ENCODE data around the gene RGL2. TPM values are rescaled to one million over a fixed set of nuclear protein-coding genes. Genes with fewer than 3 reads are reported as not detected.

The RGL2 gene
- total RNA-seq, 3 donors from 2014 or later = 26.4 to 64.6 (median 38.9) TPM

DNA sequence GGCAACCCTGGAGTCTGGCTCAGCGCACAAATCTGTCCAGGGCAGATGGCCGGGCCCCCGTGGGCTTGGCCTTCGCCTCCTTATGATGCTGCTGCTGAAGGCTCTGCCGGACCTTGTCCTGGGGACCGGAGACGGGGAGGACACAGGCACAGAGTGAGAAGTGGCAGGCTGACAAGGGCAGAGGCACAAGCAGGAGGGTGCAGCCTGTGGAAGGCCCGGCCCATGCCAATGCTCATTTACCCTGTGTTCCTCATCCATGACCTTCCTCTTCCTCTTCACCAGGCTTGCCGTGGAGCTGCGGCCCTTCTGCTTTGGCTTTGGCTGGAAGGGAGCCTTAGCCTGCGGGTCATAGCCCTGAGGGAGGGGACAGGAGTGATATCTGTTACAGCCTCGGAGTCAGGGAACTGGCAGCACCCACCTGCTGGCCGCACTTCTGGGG lies 19.5 kb downstream of the RGL2 start:
- intact Hi-C loops (cut with DNase I, micrococcal nuclease) = no loop called here
- no peaks in the 10 kb centered on the region for H3K36me3 ChIP-seq (ENCODE audit: low read depth)

DNA sequence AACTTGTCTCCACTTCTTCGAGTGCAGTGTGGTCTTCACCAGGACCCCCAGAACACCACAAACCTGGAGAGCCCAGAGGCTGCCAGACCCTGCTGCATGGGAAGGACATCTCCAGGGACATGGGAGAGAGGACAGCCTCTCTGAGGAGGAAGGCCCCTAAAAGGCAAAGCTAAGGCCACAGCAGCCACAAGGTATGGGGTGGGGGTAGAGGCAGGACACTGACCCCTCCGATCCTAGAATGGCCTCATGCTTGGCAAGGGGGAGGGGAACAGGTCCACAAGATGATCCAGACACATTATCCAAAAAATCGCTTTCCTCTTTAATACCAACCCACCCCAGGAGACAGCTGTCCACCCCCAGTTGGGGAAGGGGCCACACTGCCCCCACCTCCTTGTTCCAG lies 19.9 kb downstream of the RGL2 start:
- DNase-seq = no peak
- TF ChIP-seq, protein P1, sequence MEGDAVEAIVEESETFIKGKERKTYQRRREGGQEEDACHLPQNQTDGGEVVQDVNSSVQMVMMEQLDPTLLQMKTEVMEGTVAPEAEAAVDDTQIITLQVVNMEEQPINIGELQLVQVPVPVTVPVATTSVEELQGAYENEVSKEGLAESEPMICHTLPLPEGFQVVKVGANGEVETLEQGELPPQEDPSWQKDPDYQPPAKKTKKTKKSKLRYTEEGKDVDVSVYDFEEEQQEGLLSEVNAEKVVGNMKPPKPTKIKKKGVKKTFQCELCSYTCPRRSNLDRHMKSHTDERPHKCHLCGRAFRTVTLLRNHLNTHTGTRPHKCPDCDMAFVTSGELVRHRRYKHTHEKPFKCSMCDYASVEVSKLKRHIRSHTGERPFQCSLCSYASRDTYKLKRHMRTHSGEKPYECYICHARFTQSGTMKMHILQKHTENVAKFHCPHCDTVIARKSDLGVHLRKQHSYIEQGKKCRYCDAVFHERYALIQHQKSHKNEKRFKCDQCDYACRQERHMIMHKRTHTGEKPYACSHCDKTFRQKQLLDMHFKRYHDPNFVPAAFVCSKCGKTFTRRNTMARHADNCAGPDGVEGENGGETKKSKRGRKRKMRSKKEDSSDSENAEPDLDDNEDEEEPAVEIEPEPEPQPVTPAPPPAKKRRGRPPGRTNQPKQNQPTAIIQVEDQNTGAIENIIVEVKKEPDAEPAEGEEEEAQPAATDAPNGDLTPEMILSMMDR (IDR thresholded peaks at IDR 0.05) = no peak
- Histone ChIP-seq H3K9me3 (no peaks in the 10 kb centered on the region), H3K4me1 (ENCODE audit: low read depth) (peaks cover 33% of the 10 kb centered on the region), H3K36me3 (ENCODE audit: low read depth) (no peaks in the 10 kb centered on the region), H3K4me3 (no peak overlapping the region)
- intact Hi-C loops (cut with DNase I, micrococcal nuclease) = no loop called here
- no peak for ATAC-seq

More for the DNA sequence above, 19.5 kb downstream of the RGL2 start:
- ATAC-seq (no peak), DNase-seq (peak in 1 of 3 donors; percentile 33)
- Histone ChIP-seq H3K4me3 (no peak overlapping the region), H3K4me1 (ENCODE audit: low read depth) (peaks cover 28% of the 10 kb centered on the region), H3K9me3 (no peaks in the 10 kb centered on the region)
- TF ChIP-seq, protein P1 (IDR thresholded peaks at IDR 0.05) = no peak

DNA sequence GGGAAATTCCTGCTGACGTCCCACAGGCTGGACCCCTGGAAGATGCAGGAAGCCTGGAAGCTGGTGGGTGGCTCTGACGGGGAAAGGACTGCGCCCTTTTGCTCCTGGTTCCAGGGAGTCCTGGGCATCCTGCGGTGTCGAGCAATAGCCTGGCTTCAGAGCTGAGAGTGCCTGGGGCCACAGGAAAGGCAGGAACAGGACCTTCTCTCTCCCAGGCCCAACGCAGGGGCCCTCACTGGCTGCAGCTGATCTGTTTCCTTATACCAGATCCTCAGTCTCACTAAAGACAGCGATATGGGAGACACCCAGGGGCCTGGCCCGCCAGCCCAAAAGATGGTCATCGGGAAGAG lies 20.4 kb downstream of the RGL2 start:
- H3K9me3 ChIP-seq = no peaks in the 10 kb centered on the region
- intact Hi-C loops (cut with DNase I, micrococcal nuclease) = no loop called here
- no peak overlapping the region for H3K4me3 ChIP-seq
- ATAC-seq = no peak
- H3K4me1 ChIP-seq (ENCODE audit: low read depth) = peaks cover 37% of the 10 kb centered on the region
- DNase-seq = no peak
- TF ChIP-seq, protein P1 (IDR thresholded peaks at IDR 0.05) = no peak
- no peaks in the 10 kb centered on the region for H3K36me3 ChIP-seq (ENCODE audit: low read depth)

DNA sequence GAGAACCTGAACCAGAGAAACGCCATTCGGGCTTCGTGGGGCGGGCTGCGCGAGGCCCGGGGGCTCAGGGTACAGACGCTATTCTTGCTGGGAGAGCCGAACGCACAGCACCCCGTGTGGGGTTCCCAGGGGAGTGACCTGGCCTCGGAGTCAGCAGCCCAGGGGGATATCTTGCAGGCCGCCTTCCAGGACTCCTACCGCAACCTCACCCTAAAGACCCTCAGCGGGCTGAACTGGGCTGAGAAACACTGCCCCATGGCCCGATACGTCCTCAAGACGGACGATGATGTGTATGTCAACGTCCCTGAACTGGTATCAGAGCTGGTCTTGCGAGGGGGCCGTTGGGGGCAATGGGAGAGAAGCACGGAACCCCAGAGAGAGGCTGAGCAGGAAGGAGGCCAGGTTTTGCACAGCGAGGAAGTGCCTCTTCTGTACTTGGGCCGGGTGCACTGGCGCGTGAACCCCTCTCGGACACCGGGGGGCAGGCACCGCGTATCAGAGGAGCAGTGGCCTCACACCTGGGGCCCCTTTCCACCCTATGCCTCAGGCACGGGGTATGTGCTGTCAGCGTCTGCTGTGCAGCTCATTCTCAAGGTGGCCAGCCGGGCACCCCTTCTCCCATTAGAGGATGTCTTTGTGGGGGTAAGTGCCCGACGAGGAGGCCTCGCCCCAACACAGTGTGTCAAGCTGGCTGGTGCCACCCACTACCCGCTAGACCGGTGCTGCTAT lies 20.9 kb downstream of the RGL2 start:
- Histone ChIP-seq H3K36me3 (ENCODE audit: low read depth) (no peaks in the 10 kb centered on the region), H3K4me1 (ENCODE audit: low read depth) (peaks cover 42% of the 10 kb centered on the region), H3K9me3 (no peaks in the 10 kb centered on the region), H3K4me3 (peak overlapping the region; percentile 83)
- ATAC-seq = peak; percentile 0
- intact Hi-C loops (cut with DNase I, micrococcal nuclease) = no loop called here
- DNase-seq = peak in 2 of 3 donors; percentile 56 to 79
- TF ChIP-seq, protein P1 (IDR thresholded peaks at IDR 0.05) = no peak

DNA sequence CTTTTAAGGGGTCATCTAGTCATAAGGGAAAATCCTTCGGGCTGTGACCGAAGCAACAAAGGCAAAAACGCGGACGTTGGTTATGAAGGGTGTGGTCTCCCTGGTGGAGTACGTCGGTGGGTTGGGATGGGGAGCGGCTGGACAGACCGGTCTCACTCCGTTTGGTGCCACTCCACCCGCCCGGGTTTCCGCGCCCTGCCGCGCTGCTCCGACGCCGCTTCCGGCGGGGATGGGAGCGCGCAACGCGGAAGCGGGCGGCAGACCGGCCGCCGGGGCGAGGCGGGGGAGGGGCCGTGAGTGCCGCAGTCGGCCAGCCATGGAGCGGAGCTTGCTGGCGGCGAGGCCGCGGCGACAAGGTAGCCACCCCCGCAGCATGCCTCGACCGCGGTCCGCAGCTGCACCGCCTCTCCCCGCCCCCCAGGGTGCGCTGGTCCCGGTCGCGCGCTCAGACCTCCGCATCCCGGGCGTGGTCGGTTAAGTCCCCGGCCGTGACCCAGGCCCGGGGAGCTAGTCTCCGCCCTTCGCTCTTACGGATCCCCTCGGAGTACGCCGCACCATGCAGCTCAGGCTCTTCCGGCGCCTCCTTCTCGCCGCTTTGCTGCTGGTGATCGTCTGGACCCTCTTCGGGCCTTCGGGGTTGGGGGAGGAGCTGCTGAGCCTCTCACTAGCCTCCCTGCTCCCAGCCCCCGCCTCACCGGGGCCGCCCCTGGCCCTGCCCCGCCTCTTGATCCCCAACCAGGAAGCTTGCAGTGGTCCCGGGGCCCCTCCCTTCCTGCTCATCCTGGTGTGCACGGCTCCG lies 21.7 kb downstream of the RGL2 start, which contains the start of gene B3GALT4:
TSS of gene B3GALT4 (plus strand) at position 260 of the 799 bp plus-strand sequence. CDS start at position 557, 297 bp downstream.
- ATAC-seq (peak; percentile 86), DNase-seq (peak; percentile 90 to 95 (median 93))
- Histone ChIP-seq H3K4me3 (peak within 1 kb of the TSS; percentile 83), H3K9me3 (no peaks in the 10 kb centered on the region), H3K4me1 (ENCODE audit: low read depth) (peaks cover 47% of the 10 kb centered on the region), H3K36me3 (ENCODE audit: low read depth) (no peaks in the 10 kb centered on the region)
- intact Hi-C loops (cut with DNase I, micrococcal nuclease) = no loop called here
- TF ChIP-seq, protein P1 (IDR thresholded peaks at IDR 0.05) = peak; percentile 21
